Measurements from ENCODE around the gene GLRX5.

The GLRX5 gene

DNA sequence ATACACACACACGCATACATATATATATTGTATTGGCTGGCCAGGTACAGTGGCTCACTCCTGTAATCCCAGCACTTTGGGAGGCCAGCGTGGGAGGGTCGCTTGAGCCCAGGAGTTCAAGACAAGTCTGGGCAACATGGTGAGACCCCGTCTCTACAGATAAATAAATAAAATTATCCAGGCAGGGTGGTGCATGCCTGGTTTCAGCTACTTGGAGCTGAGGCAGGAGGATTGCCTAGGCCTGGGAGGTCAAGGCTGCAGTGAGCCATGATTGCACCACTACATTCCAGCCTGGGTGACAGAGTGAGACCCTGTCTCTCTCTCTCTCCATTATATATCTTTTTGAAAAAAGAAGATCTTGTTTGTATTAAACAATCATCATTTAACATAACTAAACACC is 13.8 kb upstream of the GLRX5 start:
- Histone ChIP-seq H3K36me3 (ENCODE audit: insufficient read depth, low read length) (no peaks in the 10 kb centered on the region), H3K4me3 (ENCODE audit: low read length) (no peak overlapping the region), H3K9me3 (ENCODE audit: insufficient read depth, low read depth, low read length) (no peaks in the 10 kb centered on the region), H3K9ac (ENCODE audit: low read depth, low read length) (no peak overlapping the region), H3K27me3 (ENCODE audit: insufficient read depth, low read length) (peaks cover 41% of the 10 kb centered on the region), H3K4me1 (ENCODE audit: insufficient read depth, low read length) (no peaks in the 10 kb centered on the region), H3K27ac (ENCODE audit: low read depth, low read length) (no peak overlapping the region)
- WGBS: 81% methylated on average over 3 of the region's 4 CpGs

GRCh38 chr14:95522116-95522515 is 12.7 kb upstream of the GLRX5 start:
- no peak overlapping the region for H3K27ac ChIP-seq (ENCODE audit: low read depth, low read length)
- no peak overlapping the region for H3K9ac ChIP-seq (ENCODE audit: low read depth, low read length)
- no peaks in the 10 kb centered on the region for H3K36me3 ChIP-seq (ENCODE audit: insufficient read depth, low read length)
- WGBS: 93% methylated on average over 11 of the region's 11 CpGs
- H3K4me1 ChIP-seq (ENCODE audit: insufficient read depth, low read length): no peaks in the 10 kb centered on the region
- H3K9me3 ChIP-seq (ENCODE audit: insufficient read depth, low read depth, low read length): no peaks in the 10 kb centered on the region
- no peak overlapping the region for H3K4me3 ChIP-seq (ENCODE audit: low read length)
- peaks cover 32% of the 10 kb centered on the region for H3K27me3 ChIP-seq (ENCODE audit: insufficient read depth, low read length)

DNA sequence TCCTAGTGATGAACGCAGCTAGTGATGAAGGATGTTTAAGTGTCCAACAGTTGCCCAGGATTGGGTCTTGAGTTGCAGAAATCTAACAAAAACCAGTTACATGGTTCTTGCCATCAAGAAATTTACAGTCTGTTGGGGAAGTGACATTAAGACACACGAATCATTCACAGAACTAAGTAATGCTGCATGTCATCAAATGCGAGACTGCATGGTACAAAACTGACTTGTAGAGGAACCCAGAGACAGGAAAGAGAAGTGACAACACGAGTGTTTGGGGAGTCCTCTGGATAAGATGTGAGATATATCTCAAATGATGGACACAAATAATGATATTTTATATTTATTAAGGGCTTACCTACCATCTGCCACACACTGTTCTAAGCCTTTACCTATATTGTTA is 12.3 kb upstream of the GLRX5 start:
- WGBS: 93% methylated on average over 4 of the region's 4 CpGs
- Histone ChIP-seq H3K9ac (ENCODE audit: low read depth, low read length) (no peak overlapping the region), H3K4me1 (ENCODE audit: insufficient read depth, low read length) (no peaks in the 10 kb centered on the region), H3K27me3 (ENCODE audit: insufficient read depth, low read length) (peaks cover 28% of the 10 kb centered on the region), H3K27ac (ENCODE audit: low read depth, low read length) (no peak overlapping the region), H3K36me3 (ENCODE audit: insufficient read depth, low read length) (no peaks in the 10 kb centered on the region), H3K9me3 (ENCODE audit: insufficient read depth, low read depth, low read length) (no peaks in the 10 kb centered on the region), H3K4me3 (ENCODE audit: low read length) (no peak overlapping the region)

DNA sequence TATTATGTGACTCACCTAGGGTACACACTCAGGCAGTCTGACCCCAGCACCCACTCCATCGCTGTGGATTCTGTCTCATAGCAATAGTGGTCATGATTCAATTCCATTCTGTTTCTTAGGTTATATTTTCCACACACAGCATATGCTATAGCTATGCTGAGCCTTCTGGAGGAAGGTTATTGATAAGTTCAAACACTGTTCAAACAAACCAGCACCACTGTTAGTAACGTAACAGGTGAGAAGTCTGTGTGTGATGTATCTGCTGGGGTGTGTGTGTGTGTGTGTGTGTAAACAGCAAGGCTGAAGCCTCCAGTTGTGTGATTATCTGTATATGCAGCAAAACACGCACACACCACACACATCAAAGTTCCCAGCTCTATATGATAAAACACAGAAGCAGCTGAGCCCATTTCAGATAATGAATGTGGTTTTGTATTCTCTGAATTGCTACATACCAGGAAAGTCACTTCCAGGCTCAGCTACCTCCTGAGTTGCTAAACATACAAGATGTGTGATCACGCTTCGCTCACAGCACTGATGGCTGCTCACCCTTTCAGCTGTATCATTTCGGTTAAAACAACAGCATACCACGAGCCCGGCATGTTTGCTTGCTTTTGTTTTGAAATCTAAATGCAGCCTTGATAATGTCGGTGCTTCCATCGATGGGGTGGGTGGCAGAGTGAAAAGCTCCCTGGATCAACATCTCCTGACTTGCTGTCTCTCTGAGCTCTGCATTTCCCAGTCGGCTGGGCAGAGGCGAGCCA is 11.6 kb upstream of the GLRX5 start:
- Histone ChIP-seq H3K9ac (ENCODE audit: low read depth, low read length) (no peak overlapping the region), H3K9me3 (ENCODE audit: insufficient read depth, low read depth, low read length) (no peaks in the 10 kb centered on the region), H3K36me3 (ENCODE audit: insufficient read depth, low read length) (no peaks in the 10 kb centered on the region), H3K4me3 (ENCODE audit: low read length) (no peak overlapping the region), H3K27ac (ENCODE audit: low read depth, low read length) (no peak overlapping the region), H3K4me1 (ENCODE audit: insufficient read depth, low read length) (no peaks in the 10 kb centered on the region), H3K27me3 (ENCODE audit: insufficient read depth, low read length) (peaks cover 21% of the 10 kb centered on the region)
- WGBS: 80% methylated on average over 11 of the region's 12 CpGs

DNA sequence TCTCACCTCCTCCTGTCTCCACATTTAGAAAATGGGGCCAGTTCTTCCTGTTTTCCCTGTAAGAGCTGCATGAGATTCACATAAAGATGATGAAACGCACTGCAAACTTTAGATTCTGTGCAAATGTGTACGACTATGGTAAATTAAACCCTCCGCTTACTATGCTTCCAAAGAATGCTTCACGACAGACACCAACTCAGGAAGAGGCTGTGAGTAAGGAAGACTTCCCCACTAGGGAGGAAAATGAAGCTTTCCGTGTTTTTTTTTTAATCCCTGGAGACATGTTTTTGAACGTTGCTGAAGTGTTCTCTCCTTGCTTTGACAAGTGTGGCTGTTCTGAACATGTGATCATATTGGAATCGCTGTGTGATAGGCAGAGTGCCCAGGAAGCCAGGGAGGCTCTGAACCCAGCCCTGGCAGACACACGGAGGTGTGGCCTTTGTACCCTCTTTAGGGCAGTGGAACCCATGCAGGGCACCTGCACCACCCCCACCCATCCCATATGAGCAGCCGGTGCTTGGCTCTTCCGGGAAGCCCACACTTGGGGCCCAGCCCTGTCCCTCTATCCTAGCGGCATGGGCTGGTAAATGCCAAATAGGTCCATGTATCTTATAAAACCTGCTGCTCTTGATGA is 10.9 kb upstream of the GLRX5 start:
- no peak overlapping the region for H3K4me3 ChIP-seq (ENCODE audit: low read length)
- no peaks in the 10 kb centered on the region for H3K9me3 ChIP-seq (ENCODE audit: insufficient read depth, low read depth, low read length)
- WGBS: 85% methylated on average over 11 of the region's 11 CpGs
- no peak overlapping the region for H3K9ac ChIP-seq (ENCODE audit: low read depth, low read length)
- H3K27ac ChIP-seq (ENCODE audit: low read depth, low read length): no peak overlapping the region
- no peaks in the 10 kb centered on the region for H3K4me1 ChIP-seq (ENCODE audit: insufficient read depth, low read length)
- no peaks in the 10 kb centered on the region for H3K36me3 ChIP-seq (ENCODE audit: insufficient read depth, low read length)
- peaks cover 14% of the 10 kb centered on the region for H3K27me3 ChIP-seq (ENCODE audit: insufficient read depth, low read length)

DNA sequence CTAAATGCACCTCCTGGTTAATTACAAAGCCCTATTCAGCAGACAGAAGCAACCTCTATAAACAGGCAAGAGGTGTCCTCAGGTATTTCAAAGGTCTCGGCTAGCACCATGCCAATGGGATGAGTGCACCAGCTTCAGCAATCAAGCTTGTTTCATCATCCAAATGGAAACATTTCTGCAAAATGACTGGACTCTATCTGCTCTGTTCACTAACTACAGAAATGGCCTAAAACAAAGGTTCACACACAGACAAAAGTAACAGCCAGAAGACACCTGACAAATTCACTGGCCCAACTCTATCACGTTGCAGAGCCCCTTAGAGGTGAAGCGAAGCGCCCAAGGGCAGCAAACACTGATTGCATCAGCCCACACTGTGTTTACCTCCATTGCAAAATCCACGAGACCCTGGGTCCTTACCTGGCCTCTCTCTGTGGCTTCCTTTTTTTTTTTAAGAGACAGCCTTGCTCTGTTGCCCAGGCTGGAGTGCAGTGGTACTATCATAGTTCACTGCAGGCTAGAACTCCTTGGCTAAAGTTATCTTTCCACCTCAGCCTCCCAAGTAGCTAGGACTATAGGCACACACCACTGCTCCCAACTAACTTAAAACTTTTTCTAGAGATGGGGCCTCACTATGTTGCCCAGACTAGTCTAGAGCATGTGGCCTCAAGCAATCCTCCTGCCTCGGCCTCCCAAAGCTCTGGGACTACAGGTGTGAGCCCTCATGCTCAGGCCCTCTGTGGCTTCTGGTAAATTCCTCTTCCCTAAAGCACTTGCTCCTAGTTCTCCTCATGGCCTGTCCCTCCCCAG is 9.9 kb upstream of the GLRX5 start:
- no peak overlapping the region for H3K27ac ChIP-seq (ENCODE audit: low read depth, low read length)
- no peaks in the 10 kb centered on the region for H3K9me3 ChIP-seq (ENCODE audit: insufficient read depth, low read depth, low read length)
- H3K4me1 ChIP-seq (ENCODE audit: insufficient read depth, low read length): no peaks in the 10 kb centered on the region
- 82% methylated on average over 6 of the region's 6 CpGs for WGBS
- no peak overlapping the region for H3K9ac ChIP-seq (ENCODE audit: low read depth, low read length)
- H3K27me3 ChIP-seq (ENCODE audit: insufficient read depth, low read length): peaks cover 6% of the 10 kb centered on the region
- no peak overlapping the region for H3K4me3 ChIP-seq (ENCODE audit: low read length)
- peaks cover 2% of the 10 kb centered on the region; the same call in 1 of the 2 replicates for H3K36me3 ChIP-seq (ENCODE audit: insufficient read depth, low read length)

DNA sequence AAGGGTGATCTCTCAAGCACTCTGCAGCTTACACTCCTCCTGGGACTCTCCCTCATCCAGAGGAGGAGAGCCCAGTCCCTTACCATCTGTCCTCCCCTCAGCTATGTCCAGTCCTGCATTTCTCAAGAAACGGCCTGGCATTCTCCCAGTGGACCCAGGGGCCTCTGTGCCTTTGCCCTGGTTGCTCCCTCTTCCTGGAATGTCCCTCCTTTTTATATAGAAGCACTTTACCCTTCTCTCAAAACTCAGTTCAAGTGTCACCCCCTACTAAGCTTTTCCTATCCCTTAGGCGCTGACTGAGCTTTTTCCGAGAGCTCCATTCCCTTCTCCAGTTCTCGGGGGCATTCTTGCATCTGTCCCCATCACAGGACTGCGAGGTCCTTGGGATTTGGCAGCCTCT is 8.9 kb upstream of the GLRX5 start:
- Histone ChIP-seq H3K36me3 (ENCODE audit: insufficient read depth, low read length) (peaks cover 11% of the 10 kb centered on the region; the same call in 1 of the 2 replicates), H3K27ac (ENCODE audit: low read depth, low read length) (no peak overlapping the region), H3K4me3 (ENCODE audit: low read length) (no peak overlapping the region), H3K27me3 (ENCODE audit: insufficient read depth, low read length) (no peaks in the 10 kb centered on the region), H3K4me1 (ENCODE audit: insufficient read depth, low read length) (no peaks in the 10 kb centered on the region), H3K9ac (ENCODE audit: low read depth, low read length) (no peak overlapping the region), H3K9me3 (ENCODE audit: insufficient read depth, low read depth, low read length) (no peaks in the 10 kb centered on the region)
- WGBS: 76% methylated on average over 5 of the region's 5 CpGs

DNA sequence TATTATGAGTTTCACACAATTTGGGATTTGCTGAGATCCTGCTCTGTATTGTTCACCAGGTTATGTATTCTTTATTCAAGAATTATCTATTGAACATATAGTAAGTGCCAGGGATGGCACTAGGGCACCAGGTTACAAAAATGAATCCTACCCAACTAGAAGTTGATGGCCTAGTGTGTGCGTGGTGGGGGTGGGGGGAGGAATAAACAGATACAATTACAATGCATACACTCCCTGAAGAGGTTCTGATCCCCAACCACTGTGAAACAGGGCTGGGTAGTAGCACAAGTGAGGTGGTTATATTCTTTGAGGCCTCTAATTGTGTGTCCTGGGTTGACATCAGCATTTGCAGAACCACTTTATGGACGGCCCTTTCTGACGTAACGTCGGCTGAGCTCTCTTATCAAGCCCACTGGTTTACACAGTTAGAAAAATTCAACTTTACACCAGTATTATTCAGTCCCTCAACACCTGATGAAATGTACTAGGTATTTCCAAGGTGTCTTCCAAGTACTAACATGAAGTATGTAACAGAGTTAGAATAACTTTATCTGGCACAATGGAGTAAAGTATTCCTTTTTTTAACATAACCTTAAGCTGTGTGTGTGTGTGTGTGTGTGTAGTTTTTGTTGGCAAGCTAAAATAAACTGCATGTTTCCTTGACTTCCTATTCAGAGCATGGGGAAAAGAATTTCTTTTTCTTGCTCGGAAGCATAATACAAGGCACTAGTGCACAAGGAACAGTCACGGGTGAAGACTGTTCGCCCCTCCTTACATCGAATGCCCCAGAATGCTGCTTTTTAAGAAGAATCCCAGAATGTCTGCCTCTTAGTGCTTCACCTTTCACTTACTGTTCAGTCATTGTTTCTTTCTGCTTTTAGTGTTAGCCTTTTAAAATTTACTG is 8.1 kb upstream of the GLRX5 start:
- H3K4me1 ChIP-seq (ENCODE audit: insufficient read depth, low read length): no peaks in the 10 kb centered on the region
- WGBS: 90% methylated on average over 8 of the region's 9 CpGs
- H3K36me3 ChIP-seq (ENCODE audit: insufficient read depth, low read length): peaks cover 18% of the 10 kb centered on the region; the same call in 1 of the 2 replicates
- H3K27ac ChIP-seq (ENCODE audit: low read depth, low read length): no peak overlapping the region
- H3K4me3 ChIP-seq (ENCODE audit: low read length): no peak overlapping the region
- no peaks in the 10 kb centered on the region for H3K27me3 ChIP-seq (ENCODE audit: insufficient read depth, low read length)
- no peaks in the 10 kb centered on the region for H3K9me3 ChIP-seq (ENCODE audit: insufficient read depth, low read depth, low read length)
- no peak overlapping the region for H3K9ac ChIP-seq (ENCODE audit: low read depth, low read length)

- Histone ChIP-seq H3K27me3 (ENCODE audit: insufficient read depth, low read length) (no peaks in the 10 kb centered on the region), H3K4me1 (ENCODE audit: insufficient read depth, low read length) (peaks cover 4% of the 10 kb centered on the region; the same call in 1 of the 2 replicates), H3K9ac (ENCODE audit: low read depth, low read length) (no peak overlapping the region), H3K27ac (ENCODE audit: low read depth, low read length) (no peak overlapping the region), H3K4me3 (ENCODE audit: low read length) (no peak overlapping the region), H3K9me3 (ENCODE audit: insufficient read depth, low read depth, low read length) (no peaks in the 10 kb centered on the region), H3K36me3 (ENCODE audit: insufficient read depth, low read length) (peaks cover 26% of the 10 kb centered on the region)
- 65% methylated on average over 4 of the region's 4 CpGs for WGBS
Observed at GRCh38 chr14:95527387-95528002, 7.4 kb upstream of the GLRX5 start.

DNA sequence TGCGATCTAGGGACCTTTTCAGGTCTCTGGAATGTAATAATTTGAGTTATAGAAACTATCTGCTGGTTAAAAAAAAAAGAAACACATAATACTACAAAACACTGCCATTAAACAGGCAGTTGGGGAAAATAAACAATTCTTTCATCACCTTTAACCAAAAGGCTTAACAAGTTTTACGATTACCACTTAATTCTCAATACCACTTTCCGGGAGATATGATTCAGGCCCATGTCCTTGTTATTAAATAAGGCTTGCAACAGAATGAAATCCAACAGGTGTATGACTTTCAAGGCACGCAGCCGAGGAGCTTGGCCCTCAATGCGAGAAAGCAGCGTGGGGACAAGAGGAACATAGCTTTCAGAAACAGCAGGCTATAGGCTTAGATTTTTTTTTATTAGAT is 5.6 kb upstream of the GLRX5 start:
- no peak overlapping the region for H3K27ac ChIP-seq (ENCODE audit: low read depth, low read length)
- no peak overlapping the region for H3K9ac ChIP-seq (ENCODE audit: low read depth, low read length)
- H3K9me3 ChIP-seq (ENCODE audit: insufficient read depth, low read depth, low read length): no peaks in the 10 kb centered on the region
- H3K36me3 ChIP-seq (ENCODE audit: insufficient read depth, low read length): peaks cover 35% of the 10 kb centered on the region
- H3K27me3 ChIP-seq (ENCODE audit: insufficient read depth, low read length): no peaks in the 10 kb centered on the region
- no peak overlapping the region for H3K4me3 ChIP-seq (ENCODE audit: low read length)
- H3K4me1 ChIP-seq (ENCODE audit: insufficient read depth, low read length): peaks cover 12% of the 10 kb centered on the region
- 86% methylated on average over 6 of the region's 7 CpGs for WGBS

All from HUES64 (cell line).